Measurements from ENCODE around the gene ADCY9.

DNA sequence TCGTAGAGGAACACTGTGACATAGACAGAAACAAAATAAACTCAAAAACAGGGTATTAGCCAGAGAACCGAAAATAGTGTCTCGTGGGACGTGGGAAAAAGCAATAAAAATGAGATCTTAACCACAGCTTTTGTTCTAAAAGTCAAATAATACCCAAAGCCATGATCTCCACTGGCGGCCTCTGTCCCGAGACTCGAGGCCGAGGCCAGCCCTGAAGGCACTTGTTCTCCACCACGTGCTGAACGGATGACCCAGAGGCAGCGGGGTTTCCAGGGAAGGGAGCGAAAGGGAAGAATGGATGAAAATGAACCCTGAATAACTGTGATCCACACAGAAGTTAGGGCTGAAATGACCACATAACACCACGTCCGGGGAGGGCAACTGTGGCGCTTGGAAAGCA, 150.9 kb downstream of the ADCY9 start:
- TF ChIP-seq POLR2A (IDR thresholded peaks at IDR 0.05; ENCODE audit: low read length): no peak
- TF ChIP-seq GATA1 (IDR thresholded peaks at IDR 0.05; ENCODE audit: low read depth, low read length): no peak

Measured in erythroblast (primary cell).